Hematopoietic multipotent progenitor cell treated with erythropoietin and hydrocortisone succinate and interleukin-3 and kit ligand, for 6 days (in vitro differentiated cells): ENCODE results near the gene TRIM50.
"Not testable (repeated sequence)": the region's sequence is repeated elsewhere in the genome, so short reads cannot be mapped to it uniquely, and the experiment has no call there.

Experiments used
- DNase-seq: peaks from one replicate; pipeline ENCODE4 v3.0.0-alpha.2; 2015

TRIM50 gene

GRCh38 chr7:73327922-73328321 lies at the start of gene TRIM50, which contains the start of gene FKBP6:
Gene TRIM50, minus strand, starts transcription at chr7:73328082. Its CDS starts 3,295 bp downstream, at chr7:73324787.
Gene FKBP6, plus strand, starts transcription at chr7:73328161. Its CDS starts 268 bp downstream, at chr7:73328429.
- not testable (repeated sequence) for DNase-seq

- DNase-seq: no peak
These were observed 49.0 kb upstream of the TRIM50 start for GRCh38 chr7:73376671-73377412.

- DNase-seq: not testable (repeated sequence)
These were observed 48.4 kb upstream of the TRIM50 start for GRCh38 chr7:73376262-73376661.

GRCh38 chr7:73373741-73374140 lies 45.9 kb upstream of the TRIM50 start:
- no peak for DNase-seq

- DNase-seq: no peak
These were observed 41.7 kb upstream of the TRIM50 start for GRCh38 chr7:73369622-73370021.

GRCh38 chr7:73369009-73369408 lies 41.1 kb upstream of the TRIM50 start:
- DNase-seq: no peak

- DNase-seq: no peak
These were observed 39.1 kb upstream of the TRIM50 start for GRCh38 chr7:73366990-73367389.

GRCh38 chr7:73366127-73366526 lies 38.2 kb upstream of the TRIM50 start:
- no peak for DNase-seq

GRCh38 chr7:73364006-73364728 lies 36.3 kb upstream of the TRIM50 start:
- no peak for DNase-seq

GRCh38 chr7:73363225-73364005 lies 35.5 kb upstream of the TRIM50 start:
- no peak for DNase-seq

- DNase-seq: not testable (repeated sequence)
These were observed 32.7 kb upstream of the TRIM50 start for GRCh38 chr7:73360590-73360989.

GRCh38 chr7:73359746-73360375 lies 32.0 kb upstream of the TRIM50 start:
- no peak for DNase-seq

- no peak for DNase-seq
These were observed 31.4 kb upstream of the TRIM50 start for GRCh38 chr7:73359306-73359705.

- no peak for DNase-seq
These were observed 30.9 kb upstream of the TRIM50 start for GRCh38 chr7:73358590-73359275.

GRCh38 chr7:73356159-73356558 lies 28.3 kb upstream of the TRIM50 start:
- DNase-seq: no peak

- no peak for DNase-seq
These were observed 26.9 kb upstream of the TRIM50 start for GRCh38 chr7:73354821-73355220.

- no peak for DNase-seq
These were observed 26.3 kb upstream of the TRIM50 start for GRCh38 chr7:73354196-73354595.

- no peak for DNase-seq
These were observed 25.4 kb upstream of the TRIM50 start for GRCh38 chr7:73353243-73353642.

GRCh38 chr7:73352784-73353183 lies 24.9 kb upstream of the TRIM50 start:
- no peak for DNase-seq

- no peak for DNase-seq
These were observed 23.7 kb upstream of the TRIM50 start for GRCh38 chr7:73351447-73352167.

- no peak for DNase-seq
These were observed 22.6 kb upstream of the TRIM50 start for GRCh38 chr7:73350306-73351068.
